ENCODE data around the gene PRKN.

The PRKN gene

DNA sequence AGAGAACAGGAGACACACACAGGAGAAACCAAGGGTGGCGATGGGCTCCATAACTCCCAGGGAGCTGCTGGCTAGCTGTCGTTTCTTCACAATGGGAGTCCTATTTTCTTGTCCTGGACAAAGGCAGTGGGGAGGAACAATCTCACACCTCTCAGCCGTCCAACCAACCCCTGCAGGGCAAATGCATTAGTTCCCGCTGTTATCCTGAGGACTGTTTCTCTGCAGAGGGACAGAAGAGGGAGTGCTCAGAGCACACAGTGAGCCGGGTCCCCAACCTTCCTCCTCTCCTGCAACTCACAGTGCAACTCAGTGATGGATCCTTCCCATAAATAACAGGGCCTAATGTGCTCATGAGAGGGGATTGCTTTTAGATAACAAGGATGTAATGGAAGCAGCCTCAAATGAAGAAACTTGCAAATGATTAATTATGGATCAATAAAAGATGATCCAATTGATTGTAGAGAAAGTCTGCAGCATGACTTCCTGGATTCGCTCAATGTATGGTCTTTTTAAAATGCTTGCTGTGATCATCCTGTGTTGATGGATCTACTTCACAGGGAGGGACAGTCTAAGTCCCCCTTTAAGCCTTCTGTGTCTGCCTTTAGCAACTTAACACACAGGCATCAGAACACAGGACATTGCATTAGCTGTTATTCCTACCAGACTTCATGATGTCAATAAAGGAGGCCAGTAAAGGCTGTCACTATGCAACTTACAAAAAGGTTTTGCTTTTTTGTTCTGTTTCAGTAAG is 1000.3 kb downstream of the PRKN start:
- Histone ChIP-seq H3K27me3 (ENCODE audit: insufficient read depth, poor library complexity, severe bottlenecking) (no peaks in the 10 kb centered on the region), H3K27ac (replicated peaks) (no peak overlapping the region), H3K4me3 (replicated peaks; ENCODE audit: insufficient read depth, low read length) (no peak overlapping the region)
- DNase-seq (ENCODE audit: low read depth in 1 of 2, low spot score in 1 of 2), result no peak
- TF ChIP-seq SPI1 (IDR thresholded peaks at IDR 0.05; ENCODE audit: borderline replicate concordance, low read depth) (no peak), POLR2AphosphoS5 (IDR thresholded peaks at IDR 0.05; ENCODE audit: low read depth) (no peak), GABPA (IDR thresholded peaks at IDR 0.05; ENCODE audit: low read depth) (no peak)
- TF ChIP-seq, protein P1, sequence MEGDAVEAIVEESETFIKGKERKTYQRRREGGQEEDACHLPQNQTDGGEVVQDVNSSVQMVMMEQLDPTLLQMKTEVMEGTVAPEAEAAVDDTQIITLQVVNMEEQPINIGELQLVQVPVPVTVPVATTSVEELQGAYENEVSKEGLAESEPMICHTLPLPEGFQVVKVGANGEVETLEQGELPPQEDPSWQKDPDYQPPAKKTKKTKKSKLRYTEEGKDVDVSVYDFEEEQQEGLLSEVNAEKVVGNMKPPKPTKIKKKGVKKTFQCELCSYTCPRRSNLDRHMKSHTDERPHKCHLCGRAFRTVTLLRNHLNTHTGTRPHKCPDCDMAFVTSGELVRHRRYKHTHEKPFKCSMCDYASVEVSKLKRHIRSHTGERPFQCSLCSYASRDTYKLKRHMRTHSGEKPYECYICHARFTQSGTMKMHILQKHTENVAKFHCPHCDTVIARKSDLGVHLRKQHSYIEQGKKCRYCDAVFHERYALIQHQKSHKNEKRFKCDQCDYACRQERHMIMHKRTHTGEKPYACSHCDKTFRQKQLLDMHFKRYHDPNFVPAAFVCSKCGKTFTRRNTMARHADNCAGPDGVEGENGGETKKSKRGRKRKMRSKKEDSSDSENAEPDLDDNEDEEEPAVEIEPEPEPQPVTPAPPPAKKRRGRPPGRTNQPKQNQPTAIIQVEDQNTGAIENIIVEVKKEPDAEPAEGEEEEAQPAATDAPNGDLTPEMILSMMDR (IDR thresholded peaks at IDR 0.05; ENCODE audit: insufficient read depth, low read length), result no peak
- TF ChIP-seq, protein P2, sequence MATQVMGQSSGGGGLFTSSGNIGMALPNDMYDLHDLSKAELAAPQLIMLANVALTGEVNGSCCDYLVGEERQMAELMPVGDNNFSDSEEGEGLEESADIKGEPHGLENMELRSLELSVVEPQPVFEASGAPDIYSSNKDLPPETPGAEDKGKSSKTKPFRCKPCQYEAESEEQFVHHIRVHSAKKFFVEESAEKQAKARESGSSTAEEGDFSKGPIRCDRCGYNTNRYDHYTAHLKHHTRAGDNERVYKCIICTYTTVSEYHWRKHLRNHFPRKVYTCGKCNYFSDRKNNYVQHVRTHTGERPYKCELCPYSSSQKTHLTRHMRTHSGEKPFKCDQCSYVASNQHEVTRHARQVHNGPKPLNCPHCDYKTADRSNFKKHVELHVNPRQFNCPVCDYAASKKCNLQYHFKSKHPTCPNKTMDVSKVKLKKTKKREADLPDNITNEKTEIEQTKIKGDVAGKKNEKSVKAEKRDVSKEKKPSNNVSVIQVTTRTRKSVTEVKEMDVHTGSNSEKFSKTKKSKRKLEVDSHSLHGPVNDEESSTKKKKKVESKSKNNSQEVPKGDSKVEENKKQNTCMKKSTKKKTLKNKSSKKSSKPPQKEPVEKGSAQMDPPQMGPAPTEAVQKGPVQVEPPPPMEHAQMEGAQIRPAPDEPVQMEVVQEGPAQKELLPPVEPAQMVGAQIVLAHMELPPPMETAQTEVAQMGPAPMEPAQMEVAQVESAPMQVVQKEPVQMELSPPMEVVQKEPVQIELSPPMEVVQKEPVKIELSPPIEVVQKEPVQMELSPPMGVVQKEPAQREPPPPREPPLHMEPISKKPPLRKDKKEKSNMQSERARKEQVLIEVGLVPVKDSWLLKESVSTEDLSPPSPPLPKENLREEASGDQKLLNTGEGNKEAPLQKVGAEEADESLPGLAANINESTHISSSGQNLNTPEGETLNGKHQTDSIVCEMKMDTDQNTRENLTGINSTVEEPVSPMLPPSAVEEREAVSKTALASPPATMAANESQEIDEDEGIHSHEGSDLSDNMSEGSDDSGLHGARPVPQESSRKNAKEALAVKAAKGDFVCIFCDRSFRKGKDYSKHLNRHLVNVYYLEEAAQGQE (IDR thresholded peaks at IDR 0.05; ENCODE audit: insufficient replicate concordance, low read depth), result no peak

DNA sequence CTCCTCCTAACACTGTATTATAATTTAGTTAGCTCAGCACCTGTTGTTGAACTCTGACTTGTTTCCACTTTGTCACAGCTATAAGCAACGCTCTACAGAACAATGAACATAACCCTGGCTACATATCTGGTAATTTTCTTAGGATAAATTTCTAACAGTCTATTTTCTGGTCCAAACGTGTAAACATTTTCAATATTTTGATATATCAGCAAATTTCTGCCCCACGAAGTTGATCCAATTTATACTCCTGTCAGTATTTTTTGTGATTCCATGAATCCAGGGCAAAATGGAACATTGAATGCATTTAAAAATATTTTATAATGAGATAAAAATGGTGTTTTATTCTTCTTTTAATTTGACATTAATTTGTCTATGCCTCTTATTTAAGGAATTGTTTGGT is 1005.2 kb downstream of the PRKN start:
- TF ChIP-seq POLR2AphosphoS5 (IDR thresholded peaks at IDR 0.05; ENCODE audit: low read depth), result no peak
- TF ChIP-seq, protein P2 (IDR thresholded peaks at IDR 0.05; ENCODE audit: insufficient replicate concordance, low read depth), result no peak
- TF ChIP-seq, protein P1 (IDR thresholded peaks at IDR 0.05; ENCODE audit: insufficient read depth, low read length), result no peak
- TF ChIP-seq SPI1 (IDR thresholded peaks at IDR 0.05; ENCODE audit: borderline replicate concordance, low read depth), result no peak
- TF ChIP-seq GABPA (IDR thresholded peaks at IDR 0.05; ENCODE audit: low read depth), result no peak

DNA sequence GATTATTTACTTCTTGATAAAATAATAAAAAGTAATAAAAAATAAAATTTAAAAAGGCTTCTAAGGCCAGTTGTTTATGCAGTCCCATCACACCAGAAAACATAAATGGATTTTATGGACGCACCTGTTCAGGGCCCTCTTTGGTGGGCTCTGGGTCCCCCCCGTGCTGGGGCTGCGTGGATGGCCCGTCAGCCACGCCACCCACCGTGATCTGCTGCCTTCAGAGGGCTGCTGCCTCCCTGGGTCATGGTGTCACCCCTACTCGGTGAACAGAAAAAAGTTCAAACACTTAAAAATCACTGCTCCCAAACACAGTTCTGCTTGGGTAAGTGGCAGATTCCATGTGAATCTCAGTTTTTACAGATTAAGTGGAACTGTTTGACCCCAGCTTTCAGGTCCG is 1006.1 kb downstream of the PRKN start:
- DNase-seq (ENCODE audit: low read depth in 1 of 2, low spot score in 1 of 2), result no peak
- Histone ChIP-seq H3K4me3 (replicated peaks; ENCODE audit: insufficient read depth, low read length) (no peak overlapping the region), H3K27ac (replicated peaks) (no peak overlapping the region), H3K27me3 (ENCODE audit: insufficient read depth, poor library complexity, severe bottlenecking) (no peaks in the 10 kb centered on the region)
- TF ChIP-seq SPI1 (IDR thresholded peaks at IDR 0.05; ENCODE audit: borderline replicate concordance, low read depth) (no peak), POLR2AphosphoS5 (IDR thresholded peaks at IDR 0.05; ENCODE audit: low read depth) (no peak), GABPA (IDR thresholded peaks at IDR 0.05; ENCODE audit: low read depth) (no peak)
- TF ChIP-seq, protein P2 (IDR thresholded peaks at IDR 0.05; ENCODE audit: insufficient replicate concordance, low read depth), result no peak
- TF ChIP-seq, protein P1 (IDR thresholded peaks at IDR 0.05; ENCODE audit: insufficient read depth, low read length), result no peak

More for the DNA sequence above, 1005.2 kb downstream of the PRKN start:
- no peak overlapping the region for H3K4me3 ChIP-seq (replicated peaks; ENCODE audit: insufficient read depth, low read length)
- no peaks in the 10 kb centered on the region for H3K27me3 ChIP-seq (ENCODE audit: insufficient read depth, poor library complexity, severe bottlenecking)
- no peak overlapping the region for H3K27ac ChIP-seq (replicated peaks)
- DNase-seq (ENCODE audit: low read depth in 1 of 2, low spot score in 1 of 2), result no peak
